AG10803 (cell line): ENCODE data around the gene RSPRY1.

Source experiments
- DNase-seq: peaks from one replicate; pipeline ENCODE4 v3.0.0; 2010; ENCODE audit warnings: low read depth
- H3K4me3 ChIP-seq: 2 replicates; pipeline ENCODE4 v1.5.1; 2011; ENCODE audit warnings: mild to moderate bottlenecking, low read length, control low read depth
- TF ChIP-seq, protein P1 (sequence below): conservative IDR thresholded peaks from 2 replicates; pipeline ENCODE4 v1.5.1; 2011; ENCODE audit warnings: mild to moderate bottlenecking, low read length, control low read depth, inconsistent platforms

RSPRY1 gene

GRCh38 chr16:57148481-57148880, 37.6 kb upstream of the RSPRY1 start:
- TF ChIP-seq, protein P1, sequence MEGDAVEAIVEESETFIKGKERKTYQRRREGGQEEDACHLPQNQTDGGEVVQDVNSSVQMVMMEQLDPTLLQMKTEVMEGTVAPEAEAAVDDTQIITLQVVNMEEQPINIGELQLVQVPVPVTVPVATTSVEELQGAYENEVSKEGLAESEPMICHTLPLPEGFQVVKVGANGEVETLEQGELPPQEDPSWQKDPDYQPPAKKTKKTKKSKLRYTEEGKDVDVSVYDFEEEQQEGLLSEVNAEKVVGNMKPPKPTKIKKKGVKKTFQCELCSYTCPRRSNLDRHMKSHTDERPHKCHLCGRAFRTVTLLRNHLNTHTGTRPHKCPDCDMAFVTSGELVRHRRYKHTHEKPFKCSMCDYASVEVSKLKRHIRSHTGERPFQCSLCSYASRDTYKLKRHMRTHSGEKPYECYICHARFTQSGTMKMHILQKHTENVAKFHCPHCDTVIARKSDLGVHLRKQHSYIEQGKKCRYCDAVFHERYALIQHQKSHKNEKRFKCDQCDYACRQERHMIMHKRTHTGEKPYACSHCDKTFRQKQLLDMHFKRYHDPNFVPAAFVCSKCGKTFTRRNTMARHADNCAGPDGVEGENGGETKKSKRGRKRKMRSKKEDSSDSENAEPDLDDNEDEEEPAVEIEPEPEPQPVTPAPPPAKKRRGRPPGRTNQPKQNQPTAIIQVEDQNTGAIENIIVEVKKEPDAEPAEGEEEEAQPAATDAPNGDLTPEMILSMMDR: no peak
- DNase-seq: no peak
- H3K4me3 ChIP-seq: no peak overlapping the region

GRCh38 chr16:57149391-57149790, 36.7 kb upstream of the RSPRY1 start:
- no peak overlapping the region for H3K4me3 ChIP-seq
- TF ChIP-seq, protein P1: no peak
- DNase-seq: no peak

DNA sequence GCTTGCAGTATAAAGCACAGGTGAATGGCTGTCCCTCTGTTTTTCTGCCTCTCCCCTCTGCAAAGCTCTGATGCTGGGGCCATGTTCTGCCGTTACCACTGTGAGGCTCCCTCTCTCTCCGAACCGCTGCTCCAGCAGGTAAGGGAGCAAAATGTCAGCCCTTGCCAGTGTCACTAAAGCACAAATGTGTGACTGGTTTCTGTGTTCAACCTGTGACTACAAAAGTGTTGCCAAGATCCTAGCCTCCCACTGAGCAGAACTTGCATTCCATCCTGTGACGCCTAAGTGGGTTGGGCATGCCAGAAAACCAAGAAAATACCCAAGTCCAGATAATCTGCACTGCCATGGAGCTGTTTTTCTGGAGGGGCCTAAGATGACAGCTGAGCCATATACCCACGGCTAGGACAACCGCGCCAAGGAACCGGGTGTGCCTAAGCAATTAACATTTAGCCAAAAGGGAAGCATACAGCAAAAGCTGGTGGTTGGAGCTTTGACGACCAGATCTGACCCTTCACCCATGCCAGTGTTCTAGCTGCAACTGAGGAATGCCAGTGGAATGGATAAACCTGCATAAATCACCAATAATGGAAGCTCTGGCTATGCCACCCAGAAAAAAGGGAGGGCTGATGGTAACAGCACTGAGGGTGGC, 35.3 kb upstream of the RSPRY1 start:
- TF ChIP-seq, protein P1: no peak
- DNase-seq: no peak
- H3K4me3 ChIP-seq: no peak overlapping the region

- no peak for DNase-seq
- TF ChIP-seq, protein P1: no peak
- H3K4me3 ChIP-seq: no peak overlapping the region
These were observed 34.8 kb upstream of the RSPRY1 start for GRCh38 chr16:57151369-57151768.

- no peak overlapping the region for H3K4me3 ChIP-seq
- no peak for DNase-seq
- TF ChIP-seq, protein P1: no peak
These were observed 33.7 kb upstream of the RSPRY1 start for GRCh38 chr16:57152096-57153093.

DNA sequence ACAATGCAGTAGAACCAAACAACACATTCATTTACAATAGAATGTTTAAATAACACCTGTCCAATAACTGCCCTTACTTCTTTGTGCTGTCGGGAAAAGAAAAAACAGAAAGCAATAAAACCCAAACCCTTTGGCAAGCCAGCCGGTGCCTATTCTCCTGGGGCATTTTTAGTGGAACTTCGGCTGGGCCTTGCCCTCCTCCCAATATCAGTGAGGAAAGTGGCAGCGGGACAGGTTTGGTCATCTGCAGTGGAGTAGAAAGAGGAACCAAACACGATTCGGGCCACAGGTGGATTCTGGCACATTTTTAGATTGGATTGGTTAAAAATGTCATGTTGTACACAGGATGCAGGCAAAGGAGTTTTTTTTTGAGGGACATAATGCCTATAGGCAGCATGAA, 32.3 kb upstream of the RSPRY1 start:
- TF ChIP-seq, protein P1: no peak
- no peak for DNase-seq
- no peak overlapping the region for H3K4me3 ChIP-seq
